Lower lobe of right lung (tissue), 2 donors: ENCODE results near the gene ITGB5. TPM values are rescaled to one million over a fixed set of nuclear protein-coding genes. Genes with fewer than 3 reads are reported as not detected.

Experiments used
- ATAC-seq, 2 donors: fragments of 200-7000 bp; cut with Tn5 transposase; one replicate each; pipeline ENCODE4 v1.9.1; 2020 to 2022; ENCODE audit warnings: mild to moderate bottlenecking in 2 of 2, moderate library complexity in 2 of 2
- DNase-seq: peaks from one replicate; pipeline ENCODE4 v3.0.0-alpha.2; 2020
- H3K27ac ChIP-seq: fragments of 200-600 bp; one replicate; pipeline ENCODE4 v1.8.0; 2022
- H3K27me3 ChIP-seq: fragments of 200-600 bp; one replicate; pipeline ENCODE4 v1.8.0; 2022; ENCODE audit warnings: low read depth
- H3K36me3 ChIP-seq: fragments of 200-600 bp; one replicate; pipeline ENCODE4 v1.8.0; 2022; ENCODE audit warnings: mild to moderate bottlenecking
- H3K4me1 ChIP-seq: fragments of 200-600 bp; one replicate; pipeline ENCODE4 v1.8.0; 2022
- H3K4me3 ChIP-seq: fragments of 200-600 bp; one replicate; pipeline ENCODE4 v1.8.0; 2022; ENCODE audit warnings: mild to moderate bottlenecking
- H3K9me3 ChIP-seq: fragments of 200-600 bp; one replicate; pipeline ENCODE4 v1.8.0; 2022
- intact Hi-C: fragments of 100-400 bp; cut with DNase I; formaldehyde crosslinking; loops from one replicate; pipeline ENCODE4 v1.11.0; 2022
- total RNA-seq: library from RNA; stranded (reverse); fragmentation: NEBNext Ultra II Directional; extraction: Animal tissue kit (Norgen Biotek cat#: 25700); gene quantifications from one replicate; pipeline ENCODE4 v1.2.1, GENCODE V29; 2021
- TF ChIP-seq, protein P1 (sequence below): fragments of 200-600 bp; IDR thresholded peaks from one replicate; pipeline ENCODE4 v1.8.0; 2022; ENCODE audit warnings: antibody characterized with exemption, mild to moderate bottlenecking
- donor health status: DM: no; HTN: yes; CAD: no; lungs with severe emphysema.

ITGB5 gene
- total RNA-seq, 1 donor from 2014 or later, result 93.1 TPM

DNA sequence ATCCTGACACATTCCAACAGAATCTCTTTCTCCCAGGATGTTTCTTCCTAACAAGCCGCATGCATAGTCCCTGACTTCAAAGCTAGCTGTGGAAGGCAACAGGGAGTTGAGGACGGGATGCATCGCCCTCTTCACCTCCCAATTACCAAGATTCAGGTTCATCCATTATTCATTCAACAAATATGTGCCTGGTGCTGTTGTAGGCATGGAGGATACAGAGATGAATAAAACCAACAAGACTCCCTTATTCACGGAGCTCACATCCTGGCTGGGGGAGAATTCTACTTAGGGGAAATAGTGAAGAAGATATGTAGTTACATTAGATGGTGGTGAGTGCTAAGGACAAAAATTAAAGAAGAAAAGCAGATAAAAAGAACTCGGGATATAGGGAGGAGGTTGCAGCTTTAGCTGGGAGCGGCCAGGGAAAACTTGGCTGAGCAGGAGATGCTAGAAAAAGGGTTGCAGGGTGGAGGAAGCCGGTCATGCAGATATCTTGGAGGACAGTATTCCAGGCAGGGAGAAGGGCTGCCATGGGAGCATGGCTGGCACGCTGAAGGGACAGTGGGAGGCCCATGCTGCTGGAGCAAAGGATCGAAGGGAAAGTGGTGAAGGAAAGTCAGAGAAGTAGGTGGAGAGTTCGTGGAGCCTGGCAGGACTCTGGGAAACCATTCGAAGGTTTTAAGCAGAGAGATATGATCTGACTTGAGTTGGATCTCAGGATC lies 5.0 kb downstream of the ITGB5 start:
- Histone ChIP-seq H3K36me3 (no peaks in the 10 kb centered on the region), H3K9me3 (no peaks in the 10 kb centered on the region), H3K4me3 (no peak overlapping the region), H3K27ac (no peak overlapping the region), H3K27me3 (no peaks in the 10 kb centered on the region), H3K4me1 (peaks cover 41% of the 10 kb centered on the region)
- intact Hi-C loops, result no loop called here
- no peak for ATAC-seq
- TF ChIP-seq, protein P1, sequence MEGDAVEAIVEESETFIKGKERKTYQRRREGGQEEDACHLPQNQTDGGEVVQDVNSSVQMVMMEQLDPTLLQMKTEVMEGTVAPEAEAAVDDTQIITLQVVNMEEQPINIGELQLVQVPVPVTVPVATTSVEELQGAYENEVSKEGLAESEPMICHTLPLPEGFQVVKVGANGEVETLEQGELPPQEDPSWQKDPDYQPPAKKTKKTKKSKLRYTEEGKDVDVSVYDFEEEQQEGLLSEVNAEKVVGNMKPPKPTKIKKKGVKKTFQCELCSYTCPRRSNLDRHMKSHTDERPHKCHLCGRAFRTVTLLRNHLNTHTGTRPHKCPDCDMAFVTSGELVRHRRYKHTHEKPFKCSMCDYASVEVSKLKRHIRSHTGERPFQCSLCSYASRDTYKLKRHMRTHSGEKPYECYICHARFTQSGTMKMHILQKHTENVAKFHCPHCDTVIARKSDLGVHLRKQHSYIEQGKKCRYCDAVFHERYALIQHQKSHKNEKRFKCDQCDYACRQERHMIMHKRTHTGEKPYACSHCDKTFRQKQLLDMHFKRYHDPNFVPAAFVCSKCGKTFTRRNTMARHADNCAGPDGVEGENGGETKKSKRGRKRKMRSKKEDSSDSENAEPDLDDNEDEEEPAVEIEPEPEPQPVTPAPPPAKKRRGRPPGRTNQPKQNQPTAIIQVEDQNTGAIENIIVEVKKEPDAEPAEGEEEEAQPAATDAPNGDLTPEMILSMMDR, result no peak
- DNase-seq, result no peak

GRCh38 chr3:124879337-124879680 lies 7.9 kb downstream of the ITGB5 start:
- Histone ChIP-seq H3K4me3 (no peak overlapping the region), H3K4me1 (peaks cover 48% of the 10 kb centered on the region), H3K27me3 (no peaks in the 10 kb centered on the region), H3K27ac (peak overlapping the region; percentile 26), H3K9me3 (no peaks in the 10 kb centered on the region), H3K36me3 (no peaks in the 10 kb centered on the region)
- TF ChIP-seq, protein P1, result no peak
- intact Hi-C loops, result no loop called here
- DNase-seq, result no peak
- ATAC-seq, result no peak

GRCh38 chr3:124878561-124879336 lies 8.4 kb downstream of the ITGB5 start:
- intact Hi-C loops, result no loop called here
- peak; percentile 73 to 77 for ATAC-seq
- no peaks in the 10 kb centered on the region for H3K27me3 ChIP-seq
- peak overlapping the region; percentile 26 for H3K27ac ChIP-seq
- DNase-seq, result no peak
- no peak overlapping the region for H3K4me3 ChIP-seq
- no peaks in the 10 kb centered on the region for H3K9me3 ChIP-seq
- TF ChIP-seq, protein P1, result no peak
- H3K36me3 ChIP-seq, result no peaks in the 10 kb centered on the region
- peaks cover 48% of the 10 kb centered on the region for H3K4me1 ChIP-seq

- no peaks in the 10 kb centered on the region for H3K36me3 ChIP-seq
- TF ChIP-seq, protein P1, result no peak
- H3K4me3 ChIP-seq, result no peak overlapping the region
- no peak for ATAC-seq
- no peak overlapping the region for H3K27ac ChIP-seq
- DNase-seq, result no peak
- H3K9me3 ChIP-seq, result no peaks in the 10 kb centered on the region
- H3K27me3 ChIP-seq, result no peaks in the 10 kb centered on the region
- intact Hi-C loops, result no loop called here
- peaks cover 48% of the 10 kb centered on the region for H3K4me1 ChIP-seq
Observed at GRCh38 chr3:124877674-124878073, 9.5 kb downstream of the ITGB5 start.

DNA sequence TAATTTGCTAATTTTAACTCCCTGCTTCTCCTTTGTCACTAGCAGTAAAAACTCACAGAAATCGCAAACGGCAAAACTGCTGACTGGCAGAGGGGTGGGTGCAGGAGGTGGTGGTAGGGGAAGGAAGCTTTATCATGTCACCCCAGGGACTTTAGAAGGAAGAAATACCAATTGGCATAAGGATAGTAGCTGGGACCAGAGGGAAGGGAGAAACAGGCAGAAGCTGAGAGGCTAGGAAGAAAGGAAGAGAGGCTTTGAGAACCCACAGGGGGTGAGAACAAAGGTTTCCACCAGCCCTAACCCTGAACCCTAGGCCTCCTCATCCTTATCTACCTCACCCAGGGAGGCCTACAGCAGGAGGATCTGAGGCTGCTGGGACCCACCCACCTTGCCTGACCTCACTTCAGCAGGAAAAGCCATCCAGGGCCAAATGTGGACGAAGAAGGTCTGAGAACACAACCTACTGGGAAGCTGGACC lies 10.7 kb downstream of the ITGB5 start:
- Histone ChIP-seq H3K36me3 (peaks cover 12% of the 10 kb centered on the region), H3K27me3 (no peaks in the 10 kb centered on the region), H3K4me3 (no peak overlapping the region), H3K27ac (no peak overlapping the region), H3K4me1 (peaks cover 48% of the 10 kb centered on the region), H3K9me3 (no peaks in the 10 kb centered on the region)
- intact Hi-C loops, result no loop called here
- TF ChIP-seq, protein P1, result no peak
- no peak for ATAC-seq
- no peak for DNase-seq
